Measurements from ENCODE around the gene POU5F1. TPM values are rescaled to one million over a fixed set of nuclear protein-coding genes. Genes with fewer than 3 reads are reported as not detected.

The POU5F1 gene
- total and polyA plus RNA-seq, 2 donors (not counting 1 experiment from before 2014, with no cell fraction given), result under 0.01 TPM; not detected in 1

DNA sequence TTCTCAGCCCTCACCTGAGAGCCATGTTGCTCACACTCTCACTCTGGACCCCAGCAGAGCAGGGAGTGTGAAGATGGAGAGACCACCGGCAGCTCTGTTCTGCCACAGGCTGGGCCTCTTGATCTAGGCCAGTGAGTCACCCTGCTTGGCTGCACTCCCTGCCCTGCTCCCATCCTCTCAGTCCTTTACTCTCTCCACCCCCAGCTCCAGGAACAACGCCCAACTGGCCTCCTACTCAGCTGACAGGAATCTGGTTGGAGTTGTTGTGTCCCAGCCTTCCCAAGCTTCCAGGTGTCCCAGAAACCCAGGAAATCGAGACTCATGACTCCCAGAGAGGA is 56.0 kb downstream of the POU5F1 start, which contains the start of gene PSORS1C1:
Gene PSORS1C1 (plus strand): TSS at position 260 of the 338 bp plus-strand sequence. CDS start 14,833 bp downstream, outside the sequence.
- Histone ChIP-seq H3K79me2 (ENCODE audit: control insufficient read depth, insufficient read depth, low read length) (no peaks in the 10 kb centered on the region), H3K9ac (ENCODE audit: insufficient read depth, low read length) (no peak within 1 kb of the TSS), H3K4me1 (ENCODE audit: control insufficient read depth, extremely low read depth, insufficient read depth, low read length) (peaks cover 19% of the 10 kb centered on the region), H3K9me3 (ENCODE audit: control insufficient read depth, insufficient read depth, low read depth, low read length) (no peaks in the 10 kb centered on the region), H3K4me3 (replicated peaks in 1 of 4; ENCODE audit: control extremely low read depth in 1 of 4, insufficient read depth in 1 of 4, low read depth in 3 of 4, low read length in 4 of 4) (peak within 1 kb of the TSS in 2 of 4 experiments; percentile 26 to 31), H3K27ac (ENCODE audit: insufficient read depth, low read length) (peak within 1 kb of the TSS; percentile 31), H2AFZ (ENCODE audit: low read length) (peak within 1 kb of the TSS; percentile 53), H3K27me3 (ENCODE audit: control insufficient read depth, insufficient read depth, low read length) (peaks cover 13% of the 10 kb centered on the region), H4K20me1 (ENCODE audit: control insufficient read depth, extremely low read depth, insufficient read depth, low read length) (no peaks in the 10 kb centered on the region), H3K4me2 (ENCODE audit: extremely low read depth, insufficient read depth, low read length) (peak within 1 kb of the TSS; percentile 51), H3K36me3 (ENCODE audit: control insufficient read depth, insufficient read depth, low read length) (no peaks in the 10 kb centered on the region)
- TF ChIP-seq CTCF (conservative IDR thresholded peaks at IDR 0.05 in 1 of 2, IDR thresholded peaks at IDR 0.05 in 1 of 2; ENCODE audit: low read depth in 1 of 2, low read length in 2 of 2), result no peak
- TF ChIP-seq EZH2 (IDR thresholded peaks at IDR 0.05; ENCODE audit: low read length, missing control alignments), result no peak
- DNase-seq (ENCODE audit: low read depth in 2 of 2), result peak; percentile 93 to 97

Other genes with a start within 250 kb of the POU5F1 start
- gene SFTA2, start 238.5 kb downstream of the POU5F1 start, total RNA-seq, result not detected in 2 replicates
- gene SFTA2, start 238.5 kb downstream of the POU5F1 start, polyA plus RNA-seq, result not detected in 2 replicates
- not detected in 2 replicates for gene MUCL3, start 229.7 kb downstream of the POU5F1 start, total RNA-seq
- gene MUCL3, start 229.7 kb downstream of the POU5F1 start, polyA plus RNA-seq, result 0.01 TPM in 1 of 2 replicates, not detected in the other
- gene MUC21, start 187.0 kb downstream of the POU5F1 start, total RNA-seq, result not detected in 2 replicates
- not detected in 2 replicates for gene MUC21, start 187.0 kb downstream of the POU5F1 start, polyA plus RNA-seq
- not detected in 2 replicates for gene MUC22, start 160.2 kb downstream of the POU5F1 start, total RNA-seq
- not detected in 2 replicates for gene MUC22, start 160.2 kb downstream of the POU5F1 start, polyA plus RNA-seq
- gene C6orf15, start 58.1 kb downstream of the POU5F1 start, total RNA-seq, result not detected in 2 replicates
- not detected in 2 replicates for gene C6orf15, start 58.1 kb downstream of the POU5F1 start, polyA plus RNA-seq
- 0.66 and 1.8 TPM in 2 replicates for gene PSORS1C1, start 55.9 kb downstream of the POU5F1 start, total RNA-seq
- 0.40 and 0.41 TPM in 2 replicates for gene PSORS1C1, start 55.9 kb downstream of the POU5F1 start, polyA plus RNA-seq
- gene CDSN, start 50.2 kb downstream of the POU5F1 start, total RNA-seq, result not detected in 2 replicates
- gene CDSN, start 50.2 kb downstream of the POU5F1 start, polyA plus RNA-seq, result not detected in 2 replicates
- gene PSORS1C2, start 31.6 kb downstream of the POU5F1 start, total RNA-seq, result not detected in 2 replicates
- not detected in 2 replicates for gene PSORS1C2, start 31.6 kb downstream of the POU5F1 start, polyA plus RNA-seq
- 19.0 and 19.3 TPM in 2 replicates for gene CCHCR1, start 12.9 kb downstream of the POU5F1 start, total RNA-seq
- 7.4 and 8.9 TPM in 2 replicates for gene CCHCR1, start 12.9 kb downstream of the POU5F1 start, polyA plus RNA-seq
- 2.3 and 8.4 TPM in 2 replicates for gene TCF19, start 12.1 kb downstream of the POU5F1 start, total RNA-seq
- gene TCF19, start 12.1 kb downstream of the POU5F1 start, polyA plus RNA-seq, result 7.2 and 20.7 TPM in 2 replicates
- gene HLA-C, start 101.4 kb upstream of the POU5F1 start, total RNA-seq, result 122 and 193 TPM in 2 replicates
- 274 and 408 TPM in 2 replicates for gene HLA-C, start 101.4 kb upstream of the POU5F1 start, polyA plus RNA-seq
- 190 and 244 TPM in 2 replicates for gene HLA-B, start 186.5 kb upstream of the POU5F1 start, total RNA-seq
- 441 and 1,124 TPM in 2 replicates for gene HLA-B, start 186.5 kb upstream of the POU5F1 start, polyA plus RNA-seq
- 28.5 and 85.2 TPM in 2 replicates for gene MICA, start 232.9 kb upstream of the POU5F1 start, total RNA-seq
- gene MICA, start 232.9 kb upstream of the POU5F1 start, polyA plus RNA-seq, result 54.2 and 81.1 TPM in 2 replicates

Measured in fibroblast of lung (primary cell).